ENCODE measurements around the gene RNF34. TPM values are rescaled to one million over a fixed set of nuclear protein-coding genes. Genes with fewer than 3 reads are reported as not detected.

The RNF34 gene
- total RNA-seq, 1 donor from 2014 or later, result 63.7 TPM

DNA sequence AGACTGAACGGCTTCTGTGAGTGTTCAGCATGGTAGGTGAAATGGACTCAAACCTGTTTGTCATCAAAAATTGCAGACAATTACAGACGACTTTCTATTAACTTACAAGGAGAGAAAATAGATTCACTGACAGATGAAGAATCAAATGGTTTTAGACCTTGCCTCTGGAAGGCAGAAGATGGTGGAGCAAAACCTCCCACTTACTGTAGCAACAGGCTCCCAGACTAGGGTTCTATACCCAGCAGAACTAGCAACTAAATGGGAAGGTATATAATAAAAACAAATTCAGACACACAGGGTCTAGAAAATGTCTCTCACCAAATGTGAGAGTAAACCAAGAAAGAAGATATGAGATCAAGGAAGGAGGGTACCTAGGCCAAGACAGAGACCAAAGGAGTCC, 36.8 kb downstream of the RNF34 start:
- Mint-ChIP-seq H3K27me3 (ENCODE audit: unreplicated experiment) (peaks cover 5% of the 10 kb centered on the region), H3K36me3 (ENCODE audit: unreplicated experiment) (peaks cover 21% of the 10 kb centered on the region), H3K4me1 (ENCODE audit: low read depth, unreplicated experiment) (no peaks in the 10 kb centered on the region), H3K4me3 (ENCODE audit: unreplicated experiment) (no peak overlapping the region), H3K9me3 (ENCODE audit: unreplicated experiment) (peaks cover 5% of the 10 kb centered on the region), H3K27ac (ENCODE audit: unreplicated experiment) (no peak overlapping the region)
- DNase-seq, result no peak
- TF ChIP-seq, protein P1, sequence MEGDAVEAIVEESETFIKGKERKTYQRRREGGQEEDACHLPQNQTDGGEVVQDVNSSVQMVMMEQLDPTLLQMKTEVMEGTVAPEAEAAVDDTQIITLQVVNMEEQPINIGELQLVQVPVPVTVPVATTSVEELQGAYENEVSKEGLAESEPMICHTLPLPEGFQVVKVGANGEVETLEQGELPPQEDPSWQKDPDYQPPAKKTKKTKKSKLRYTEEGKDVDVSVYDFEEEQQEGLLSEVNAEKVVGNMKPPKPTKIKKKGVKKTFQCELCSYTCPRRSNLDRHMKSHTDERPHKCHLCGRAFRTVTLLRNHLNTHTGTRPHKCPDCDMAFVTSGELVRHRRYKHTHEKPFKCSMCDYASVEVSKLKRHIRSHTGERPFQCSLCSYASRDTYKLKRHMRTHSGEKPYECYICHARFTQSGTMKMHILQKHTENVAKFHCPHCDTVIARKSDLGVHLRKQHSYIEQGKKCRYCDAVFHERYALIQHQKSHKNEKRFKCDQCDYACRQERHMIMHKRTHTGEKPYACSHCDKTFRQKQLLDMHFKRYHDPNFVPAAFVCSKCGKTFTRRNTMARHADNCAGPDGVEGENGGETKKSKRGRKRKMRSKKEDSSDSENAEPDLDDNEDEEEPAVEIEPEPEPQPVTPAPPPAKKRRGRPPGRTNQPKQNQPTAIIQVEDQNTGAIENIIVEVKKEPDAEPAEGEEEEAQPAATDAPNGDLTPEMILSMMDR (IDR thresholded peaks at IDR 0.05; ENCODE audit: partially characterized antibody, unreplicated experiment), result no peak

DNA sequence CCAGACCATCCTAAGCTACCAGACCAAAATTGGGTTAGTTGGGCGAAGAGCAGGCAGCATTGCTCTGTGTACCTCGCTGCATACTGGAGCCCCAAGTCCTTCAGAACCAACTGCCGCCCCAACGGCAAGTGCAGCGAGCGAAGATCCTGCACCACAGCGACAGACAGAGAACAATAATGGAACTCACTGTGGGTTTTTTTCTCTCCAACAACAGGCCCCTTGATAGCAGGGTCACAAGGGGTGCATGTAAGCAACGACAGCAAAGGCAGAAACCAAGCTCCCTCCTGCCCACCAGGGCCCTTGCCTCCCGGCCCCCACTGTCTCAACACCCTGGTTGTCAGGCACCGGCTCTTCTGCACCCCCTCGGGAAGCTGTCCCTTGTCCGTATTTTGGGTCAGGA, 39.0 kb downstream of the RNF34 start:
- Mint-ChIP-seq H3K27ac (ENCODE audit: unreplicated experiment) (no peak overlapping the region), H3K4me1 (ENCODE audit: low read depth, unreplicated experiment) (peaks cover 2% of the 10 kb centered on the region), H3K36me3 (ENCODE audit: unreplicated experiment) (peaks cover 21% of the 10 kb centered on the region), H3K27me3 (ENCODE audit: unreplicated experiment) (peaks cover 9% of the 10 kb centered on the region), H3K4me3 (ENCODE audit: unreplicated experiment) (no peak overlapping the region), H3K9me3 (ENCODE audit: unreplicated experiment) (peaks cover 5% of the 10 kb centered on the region)
- TF ChIP-seq, protein P1 (IDR thresholded peaks at IDR 0.05; ENCODE audit: partially characterized antibody, unreplicated experiment), result no peak
- no peak for DNase-seq

DNA sequence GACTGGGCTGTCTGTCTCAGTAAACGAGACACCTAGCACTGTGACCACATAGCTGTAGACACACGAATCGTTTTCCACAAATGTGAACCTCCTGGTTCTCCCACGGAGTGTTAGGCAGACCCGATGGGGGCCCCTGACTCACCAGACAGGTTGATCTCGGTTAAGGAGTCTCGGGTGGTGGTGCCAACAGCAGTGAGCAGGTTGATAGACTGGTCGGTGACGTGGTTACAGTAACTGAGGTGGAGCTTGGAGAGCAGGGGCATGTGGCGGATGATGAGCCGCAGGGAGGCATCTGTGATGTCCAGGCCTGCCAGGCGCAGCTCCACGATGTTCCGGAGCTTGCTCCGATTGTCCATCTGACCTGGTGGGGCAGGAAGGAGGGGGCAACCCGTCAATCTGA, 39.8 kb downstream of the RNF34 start:
- peaks cover 5% of the 10 kb centered on the region for H3K9me3 Mint-ChIP-seq (ENCODE audit: unreplicated experiment)
- H3K27ac Mint-ChIP-seq (ENCODE audit: unreplicated experiment), result no peak overlapping the region
- peaks cover 9% of the 10 kb centered on the region for H3K27me3 Mint-ChIP-seq (ENCODE audit: unreplicated experiment)
- H3K36me3 Mint-ChIP-seq (ENCODE audit: unreplicated experiment), result peaks cover 21% of the 10 kb centered on the region
- TF ChIP-seq, protein P1 (IDR thresholded peaks at IDR 0.05; ENCODE audit: partially characterized antibody, unreplicated experiment), result no peak
- H3K4me1 Mint-ChIP-seq (ENCODE audit: low read depth, unreplicated experiment), result peaks cover 2% of the 10 kb centered on the region
- DNase-seq, result no peak
- no peak overlapping the region for H3K4me3 Mint-ChIP-seq (ENCODE audit: unreplicated experiment)

DNA sequence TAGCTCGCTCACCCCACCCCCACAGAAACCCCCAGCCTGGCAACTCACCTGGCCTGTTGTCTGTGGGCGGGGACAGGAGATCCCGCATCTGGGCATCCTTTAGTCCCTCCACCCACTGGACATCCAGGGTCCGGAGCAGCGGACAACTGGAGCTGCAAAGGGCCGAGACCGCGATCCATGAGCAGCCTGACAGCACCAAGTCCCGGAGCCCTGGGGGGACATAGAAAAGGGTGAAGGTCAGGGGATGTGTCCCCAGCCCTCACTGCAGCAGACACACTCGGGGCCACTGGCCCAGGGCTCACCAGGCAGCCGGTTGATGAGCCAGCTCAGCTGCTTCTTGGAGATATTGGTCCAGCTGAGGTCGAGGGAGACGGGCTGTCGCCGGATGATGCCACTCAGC, 40.9 kb downstream of the RNF34 start:
- no peak overlapping the region for H3K27ac Mint-ChIP-seq (ENCODE audit: unreplicated experiment)
- H3K27me3 Mint-ChIP-seq (ENCODE audit: unreplicated experiment), result peaks cover 8% of the 10 kb centered on the region
- H3K9me3 Mint-ChIP-seq (ENCODE audit: unreplicated experiment), result peaks cover 5% of the 10 kb centered on the region
- H3K4me1 Mint-ChIP-seq (ENCODE audit: low read depth, unreplicated experiment), result peaks cover 2% of the 10 kb centered on the region
- peaks cover 19% of the 10 kb centered on the region for H3K36me3 Mint-ChIP-seq (ENCODE audit: unreplicated experiment)
- TF ChIP-seq, protein P1 (IDR thresholded peaks at IDR 0.05; ENCODE audit: partially characterized antibody, unreplicated experiment), result no peak
- H3K4me3 Mint-ChIP-seq (ENCODE audit: unreplicated experiment), result no peak overlapping the region
- no peak for DNase-seq

DNA sequence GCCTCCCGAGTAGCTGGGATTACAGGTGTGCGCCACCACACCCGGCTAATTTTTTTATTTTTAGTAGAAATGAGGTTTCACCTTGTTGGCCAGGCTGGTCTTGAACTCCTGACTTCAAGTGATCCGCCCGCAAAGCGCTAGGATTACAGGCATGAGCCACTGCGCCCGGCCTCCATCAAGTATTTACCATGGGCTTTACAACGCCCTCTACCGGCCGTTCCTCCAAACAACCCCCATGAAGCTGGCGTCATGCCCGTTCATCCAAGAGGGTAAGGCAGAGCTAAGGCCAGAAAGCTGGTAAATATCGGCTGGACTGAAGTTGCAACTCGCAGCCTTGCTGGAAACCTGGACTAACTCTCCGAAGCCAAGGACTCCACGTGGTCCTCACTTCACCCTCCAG, 41.6 kb downstream of the RNF34 start:
- H3K4me3 Mint-ChIP-seq (ENCODE audit: unreplicated experiment), result no peak overlapping the region
- H3K27ac Mint-ChIP-seq (ENCODE audit: unreplicated experiment), result no peak overlapping the region
- H3K27me3 Mint-ChIP-seq (ENCODE audit: unreplicated experiment), result peaks cover 6% of the 10 kb centered on the region
- no peak for DNase-seq
- TF ChIP-seq, protein P1 (IDR thresholded peaks at IDR 0.05; ENCODE audit: partially characterized antibody, unreplicated experiment), result no peak
- peaks cover 2% of the 10 kb centered on the region for H3K4me1 Mint-ChIP-seq (ENCODE audit: low read depth, unreplicated experiment)
- peaks cover 3% of the 10 kb centered on the region for H3K9me3 Mint-ChIP-seq (ENCODE audit: unreplicated experiment)
- peaks cover 11% of the 10 kb centered on the region for H3K36me3 Mint-ChIP-seq (ENCODE audit: unreplicated experiment)

Measured in glutamatergic neuron (in vitro differentiated cells).